ENCODE results near the gene TMEM116.
"Not testable (repeated sequence)": the region's sequence is repeated elsewhere in the genome, so short reads cannot be mapped to it uniquely, and the experiment has no call there.

Gene TMEM116

DNA sequence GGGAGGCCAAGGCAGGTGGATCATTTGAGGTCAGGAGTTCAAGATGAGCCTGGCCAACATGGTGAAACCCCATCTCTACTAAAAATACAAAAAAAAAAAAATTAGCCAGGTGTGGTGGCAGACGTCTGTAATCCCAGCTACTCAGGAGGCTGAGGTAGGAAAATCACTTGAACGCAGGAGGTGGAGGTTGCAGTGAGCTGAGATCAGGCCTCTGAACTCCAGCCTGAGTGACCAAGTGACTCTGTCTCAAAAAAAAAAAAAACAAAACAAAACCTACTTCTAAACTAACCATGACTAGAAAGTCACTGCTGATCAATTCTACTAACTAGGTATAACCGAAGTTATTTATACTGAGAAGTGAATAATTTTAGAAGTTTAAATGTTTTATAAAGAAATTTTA, 3.4 kb downstream of the TMEM116 start:
- DNase-seq (ENCODE audit: low spot score): not testable (repeated sequence)

- no peak for DNase-seq (ENCODE audit: low spot score)
These were observed 4.0 kb downstream of the TMEM116 start for GRCh38 chr12:112008918-112009317.

DNA sequence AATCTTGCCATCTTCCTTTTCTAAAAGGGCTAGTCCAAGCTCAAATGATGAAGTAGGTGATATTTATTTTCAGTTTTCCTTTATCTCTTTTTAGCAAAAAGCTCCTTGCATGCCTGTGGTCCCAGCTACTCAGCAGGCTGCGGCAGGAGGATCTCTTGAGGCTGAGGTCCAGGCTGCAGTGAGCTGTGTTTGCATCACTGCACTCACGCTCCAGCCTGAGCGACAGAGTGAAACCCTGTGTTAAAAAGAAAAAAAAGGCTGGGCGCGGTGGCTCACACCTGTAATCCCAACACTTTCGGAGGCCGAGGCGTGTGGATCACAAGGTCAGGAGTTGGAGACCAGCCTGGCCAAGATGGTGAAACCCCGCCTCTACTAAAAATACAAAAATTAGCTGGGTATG, 5.0 kb downstream of the TMEM116 start:
- no peak for DNase-seq (ENCODE audit: low spot score)

DNA sequence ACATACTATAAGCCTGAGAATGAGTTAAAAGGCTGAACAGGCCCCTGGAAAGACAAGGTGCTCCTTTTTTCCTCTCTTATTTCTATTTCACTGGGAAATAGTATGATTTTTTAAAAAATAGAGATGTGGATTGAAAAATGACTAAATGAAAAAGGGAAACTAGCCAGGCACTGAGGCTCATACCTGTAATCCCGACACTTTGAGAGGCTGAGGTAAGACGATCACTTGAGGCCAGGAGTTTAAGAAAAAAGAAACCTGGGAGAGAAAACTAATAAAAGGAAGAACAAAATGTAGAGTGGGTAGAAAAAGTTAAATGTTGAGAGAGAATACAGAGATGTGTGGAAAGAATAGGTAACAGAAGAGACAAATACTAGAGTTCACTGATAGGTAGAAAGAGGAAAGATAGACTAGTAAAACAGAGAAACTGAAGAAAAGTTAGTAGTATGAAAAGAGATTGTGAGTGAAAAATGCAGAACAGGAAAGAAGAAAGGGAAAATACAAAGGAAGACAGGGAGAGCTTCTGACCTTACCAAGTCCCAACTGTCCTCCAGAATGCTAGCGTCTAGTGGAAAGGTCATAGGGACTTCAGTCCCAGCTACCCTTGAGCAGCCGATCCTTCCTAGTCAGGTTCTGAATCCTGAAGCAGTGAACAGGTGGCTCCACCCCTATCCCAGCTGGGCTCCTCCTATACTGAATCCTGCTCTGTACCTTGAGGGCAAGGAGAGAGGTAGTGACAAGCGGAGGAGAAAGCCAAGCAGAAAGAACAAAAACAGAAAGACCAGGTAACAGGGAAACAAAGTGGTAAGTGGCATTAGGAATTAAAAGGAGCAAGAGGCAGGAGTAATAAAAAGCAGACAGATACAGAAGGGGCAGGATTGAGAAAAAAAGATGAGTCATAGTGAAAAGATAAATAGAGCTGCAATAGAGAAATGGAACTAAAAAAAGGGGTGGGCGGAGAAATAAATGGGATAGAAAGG, 7.3 kb downstream of the TMEM116 start:
- peak; percentile 47 for DNase-seq (ENCODE audit: low spot score)

DNA sequence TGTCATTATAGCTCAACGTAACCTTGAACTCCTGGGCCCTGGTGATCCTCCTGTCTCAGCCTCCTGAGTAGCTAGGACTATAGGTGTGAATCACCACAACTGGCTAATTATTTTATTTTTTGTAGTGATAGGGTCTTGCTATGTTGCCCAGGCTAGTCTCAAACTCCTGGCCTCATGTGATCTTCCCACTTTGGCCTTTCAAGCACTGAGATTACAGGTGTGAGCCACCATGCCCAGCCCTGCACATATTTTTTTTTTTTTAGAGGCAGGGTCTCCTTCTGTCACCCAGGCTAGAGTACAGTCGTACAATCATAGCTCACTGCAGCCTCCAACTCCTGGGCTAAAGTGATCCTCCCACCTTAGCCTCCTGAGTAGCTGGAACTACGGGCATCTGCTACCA, 8.9 kb downstream of the TMEM116 start:
- no peak for DNase-seq (ENCODE audit: low spot score)

- no peak for DNase-seq (ENCODE audit: low spot score)
These were observed 11.4 kb downstream of the TMEM116 start for GRCh38 chr12:112001576-112001975.

- no peak for DNase-seq (ENCODE audit: low spot score)
These were observed 12.1 kb downstream of the TMEM116 start for GRCh38 chr12:112000820-112001219.

- DNase-seq (ENCODE audit: low spot score): not testable (repeated sequence)
These were observed 13.8 kb downstream of the TMEM116 start for GRCh38 chr12:111999129-111999528.

DNA sequence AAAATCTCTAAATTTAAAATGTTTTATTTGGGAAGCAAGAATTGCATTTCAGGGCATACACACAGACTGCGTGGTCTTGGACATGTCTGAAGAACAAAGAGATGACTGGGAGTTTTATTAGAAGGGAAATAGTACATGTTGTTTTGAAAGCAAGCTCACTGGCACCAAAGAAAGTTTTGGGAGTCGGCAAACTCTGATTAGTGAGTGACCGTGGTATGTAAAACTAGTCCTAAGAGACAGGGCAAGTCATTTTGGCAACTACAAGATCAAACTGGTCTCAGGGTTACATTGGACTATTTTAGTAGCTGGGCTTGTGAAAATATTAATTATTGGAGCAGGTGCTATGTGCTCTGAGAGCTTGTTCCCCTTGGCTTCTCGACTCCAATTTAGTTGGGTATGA, 14.9 kb downstream of the TMEM116 start:
- no peak for DNase-seq (ENCODE audit: low spot score)

DNA sequence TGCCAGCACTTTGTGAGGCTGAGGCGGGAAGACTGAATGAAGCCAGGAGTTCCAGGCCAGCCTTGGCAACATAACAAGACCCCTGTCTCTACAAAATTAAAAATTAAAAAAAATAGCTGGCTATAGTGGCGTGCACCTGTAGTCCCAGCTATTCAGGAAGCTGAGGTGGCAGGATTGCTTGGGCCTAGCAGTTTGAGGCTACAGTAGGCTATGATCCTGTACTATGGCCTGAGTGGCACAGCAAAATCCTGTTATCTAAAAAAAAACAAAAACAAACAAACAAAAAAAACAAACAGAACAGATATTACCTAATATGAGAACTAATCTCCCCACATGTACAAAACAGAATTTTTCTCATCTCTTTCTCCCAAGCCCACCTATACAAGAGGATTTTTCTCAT, 15.7 kb downstream of the TMEM116 start:
- DNase-seq (ENCODE audit: low spot score): no peak

DNA sequence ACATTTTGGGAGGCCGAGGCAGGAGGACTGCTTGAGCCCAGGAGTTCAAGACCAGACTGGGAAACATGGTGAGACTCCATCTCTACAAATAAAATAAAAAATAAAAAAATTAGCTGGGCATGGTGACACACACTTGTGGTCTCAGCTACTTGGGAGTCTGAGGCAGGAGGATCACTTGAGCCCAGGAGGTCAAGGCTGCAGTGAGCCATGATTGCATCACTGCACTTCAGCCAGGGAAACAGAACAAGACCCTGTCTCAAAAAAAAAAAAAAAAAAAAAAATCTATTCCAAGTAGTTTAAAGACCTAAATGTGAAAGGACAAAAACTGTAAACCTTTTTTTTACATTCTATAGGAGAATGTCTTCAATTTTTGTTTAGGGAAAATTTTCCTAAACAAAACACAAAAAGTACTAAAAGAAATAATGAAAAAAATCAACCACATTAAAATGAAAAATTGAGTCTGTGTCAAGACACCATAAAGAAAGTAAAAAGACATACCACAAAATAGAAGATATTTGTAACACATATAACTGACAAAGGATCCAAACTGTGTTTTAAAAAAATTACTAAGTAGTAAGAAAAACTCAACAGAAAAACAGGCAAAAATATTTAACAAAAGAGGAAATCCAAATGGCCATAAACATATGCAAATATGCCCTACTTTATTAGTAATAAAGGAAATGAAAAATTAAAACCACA, 17.0 kb downstream of the TMEM116 start:
- DNase-seq (ENCODE audit: low spot score): no peak

DNA sequence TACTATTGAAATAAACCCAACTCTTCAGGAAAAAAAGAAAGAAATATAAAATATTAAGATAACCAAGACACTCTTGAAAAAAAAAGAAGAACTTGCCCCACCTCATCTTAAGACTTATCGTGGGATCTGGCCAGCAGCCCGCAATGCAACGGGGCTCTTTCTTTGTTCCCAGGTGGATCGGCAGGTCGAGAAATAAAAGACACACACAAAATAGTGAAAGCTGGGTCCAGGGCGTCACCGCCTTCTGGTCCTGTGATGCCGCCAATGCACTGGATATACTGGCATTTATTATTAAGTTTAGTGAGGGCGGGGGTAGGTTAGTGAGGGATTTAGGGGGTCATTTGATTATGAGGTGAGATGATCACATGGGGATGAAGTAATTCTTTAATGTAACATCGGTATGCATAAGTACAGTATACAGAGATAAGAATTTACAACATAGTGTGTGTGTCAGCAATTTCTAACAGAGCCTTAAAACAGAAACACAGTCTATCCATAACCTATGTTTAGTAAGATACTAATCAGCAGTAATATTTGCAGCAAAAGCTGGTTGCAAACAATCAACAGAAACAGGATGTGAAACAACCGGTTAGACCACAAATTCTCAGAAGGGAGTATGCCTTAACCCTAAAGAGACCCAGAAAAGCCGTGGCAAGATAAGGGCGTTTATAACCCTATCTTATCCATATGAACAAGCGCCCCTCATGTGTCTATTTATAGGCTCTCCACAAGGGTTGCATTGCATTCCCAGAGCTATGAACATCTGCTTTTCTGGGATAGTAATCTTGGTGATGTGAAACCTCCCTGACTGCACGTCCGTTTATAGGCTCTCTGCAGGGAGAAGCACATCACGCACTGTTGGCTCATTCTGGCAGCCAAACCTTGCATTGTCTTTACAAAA, 18.5 kb downstream of the TMEM116 start:
- not testable (repeated sequence) for DNase-seq (ENCODE audit: low spot score)

DNA sequence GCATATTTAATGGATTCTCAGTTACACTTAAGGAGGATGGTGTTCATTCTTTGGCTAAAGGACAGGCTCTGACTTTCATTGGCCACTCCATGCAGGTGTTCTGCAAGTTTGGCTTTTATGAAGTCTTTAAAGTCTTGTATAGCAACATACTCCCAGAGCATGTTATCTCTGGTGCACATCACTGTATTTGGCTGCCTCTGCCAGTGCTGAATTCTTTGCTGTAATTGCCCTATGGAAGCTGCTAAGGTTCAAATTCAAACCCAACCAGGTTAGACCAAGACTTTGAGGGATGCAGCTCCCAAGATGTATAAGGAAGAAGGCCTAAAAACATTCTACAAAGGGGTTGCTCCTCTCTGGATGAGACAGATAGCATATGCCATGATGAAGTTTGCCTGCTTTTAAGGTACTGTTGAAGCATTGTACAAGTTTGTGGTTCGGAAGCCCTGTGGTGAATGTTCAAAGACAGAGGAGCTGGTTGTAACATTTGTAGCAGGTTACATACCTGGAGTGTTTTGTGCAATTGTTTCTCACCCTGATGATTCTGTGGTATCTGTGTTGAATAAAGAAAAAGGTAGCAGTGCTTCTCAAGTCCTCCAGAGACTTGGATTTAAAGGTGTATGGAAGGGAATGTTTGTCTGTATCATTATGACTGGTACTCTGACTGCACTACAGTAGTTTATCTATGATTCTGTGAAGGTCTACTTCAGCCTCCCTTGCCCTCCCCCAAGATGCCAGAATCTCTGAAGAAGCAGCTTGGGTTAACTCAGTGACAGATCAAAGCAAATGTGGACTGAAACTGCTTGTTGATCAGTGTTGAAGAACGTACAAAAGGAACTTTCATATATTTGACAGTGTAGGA, 19.4 kb downstream of the TMEM116 start:
- DNase-seq (ENCODE audit: low spot score): no peak

- DNase-seq (ENCODE audit: low spot score): no peak
These were observed 20.5 kb downstream of the TMEM116 start for GRCh38 chr12:111992464-111992863.

GRCh38 chr12:111991946-111992345, 21.0 kb downstream of the TMEM116 start:
- no peak for DNase-seq (ENCODE audit: low spot score)

DNA sequence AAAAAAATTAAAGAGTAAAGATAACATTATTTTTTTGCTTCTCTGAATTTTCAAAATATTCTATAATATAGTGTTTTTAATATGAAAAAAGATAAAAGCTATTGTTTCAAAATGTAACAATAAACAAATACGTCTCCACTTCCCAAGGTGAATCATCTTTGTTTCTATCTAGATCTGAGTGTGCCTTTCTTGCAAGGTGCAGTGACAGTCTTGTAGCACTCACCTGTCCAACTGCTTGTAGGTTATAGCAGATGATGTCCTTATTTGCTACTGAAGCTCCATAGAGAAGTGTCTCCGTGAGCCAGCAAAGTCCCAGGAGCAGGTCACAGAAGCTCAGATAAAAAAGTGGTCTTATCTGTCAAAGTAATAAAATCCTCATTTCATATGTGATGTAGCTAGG, 21.4 kb downstream of the TMEM116 start:
- DNase-seq (ENCODE audit: low spot score): no peak

DNA sequence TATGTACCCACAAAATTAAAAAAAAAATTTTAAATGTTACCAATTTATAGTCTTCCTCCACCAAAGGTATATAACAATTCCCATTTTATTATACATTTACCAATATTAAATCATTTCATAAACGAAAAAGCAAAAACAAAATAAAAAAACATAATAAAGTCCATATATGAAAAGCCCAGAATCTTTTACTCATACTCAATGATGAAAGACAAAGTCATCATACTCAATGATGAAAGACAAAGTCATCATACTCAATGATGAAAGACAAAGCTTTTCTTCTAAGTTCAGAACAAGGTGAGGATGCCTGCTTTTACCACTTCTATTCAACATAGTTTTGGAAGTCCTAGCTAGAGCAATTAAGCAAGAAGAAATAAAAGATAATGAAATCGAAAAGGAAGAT, 28.1 kb downstream of the TMEM116 start:
- no peak for DNase-seq (ENCODE audit: low spot score)

DNA sequence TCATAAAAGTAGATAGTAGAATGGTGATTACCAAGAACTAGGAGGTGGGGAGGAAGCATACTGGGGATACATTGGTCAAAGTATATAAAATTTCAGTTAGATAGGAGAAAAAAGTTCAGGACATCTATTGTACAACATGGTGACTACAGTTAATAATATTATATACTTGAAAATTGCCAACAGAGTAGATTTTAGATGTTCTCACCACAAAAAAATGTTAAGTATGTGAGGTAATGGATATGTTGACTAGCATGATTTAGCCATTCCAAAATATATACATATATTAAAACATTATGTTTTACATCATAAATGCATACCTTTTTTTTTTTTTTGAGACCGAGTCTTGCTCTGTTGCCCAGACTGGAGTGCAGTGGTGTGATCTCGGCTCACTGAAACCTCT, 31.0 kb downstream of the TMEM116 start:
- DNase-seq (ENCODE audit: low spot score): no peak

- DNase-seq (ENCODE audit: low spot score): no peak
These were observed 32.4 kb downstream of the TMEM116 start for GRCh38 chr12:111980598-111980997.

DNA sequence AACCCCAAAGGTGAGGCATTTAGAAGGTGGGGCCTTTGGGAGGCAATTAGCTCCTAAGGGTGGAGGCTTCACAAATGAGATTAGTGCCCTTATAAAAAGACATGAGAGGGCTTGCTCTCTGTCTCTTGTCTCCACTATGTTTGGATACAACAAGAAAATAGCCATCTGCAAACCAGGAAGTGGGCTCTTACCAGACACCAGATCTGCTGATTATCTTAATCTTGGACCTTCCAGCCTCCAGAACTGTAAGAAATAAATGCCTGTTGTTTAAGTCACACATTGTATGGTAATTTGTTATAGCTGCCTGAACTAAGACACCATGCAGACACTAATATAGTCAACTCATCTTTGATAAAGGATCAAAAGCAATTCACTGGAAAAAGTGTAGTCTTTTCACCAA, 34.4 kb downstream of the TMEM116 start:
- no peak for DNase-seq (ENCODE audit: low spot score)

DNA sequence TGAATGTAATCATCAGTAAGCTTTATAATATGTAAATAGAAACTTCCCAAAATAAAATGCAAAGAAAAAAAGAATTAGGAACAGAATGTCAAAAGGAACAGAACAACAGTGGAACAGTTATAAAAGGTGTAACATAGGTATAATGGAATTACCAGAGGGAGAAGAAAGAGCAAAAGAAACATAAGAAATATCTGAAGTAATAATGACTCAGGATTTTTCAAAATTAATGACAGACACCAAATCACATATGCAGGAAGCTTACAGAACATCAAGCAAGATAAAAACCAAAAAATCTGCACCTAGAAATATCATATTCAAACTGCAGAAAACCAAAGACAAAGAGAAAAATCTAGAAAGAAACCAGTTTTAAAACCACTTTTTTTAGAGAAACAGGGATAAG, 36.1 kb downstream of the TMEM116 start:
- no peak for DNase-seq (ENCODE audit: low spot score)
